Raji (cell line): Measurements from ENCODE around the gene FTO.

Experiments used
- POLR2A ChIP-seq: IDR thresholded peaks from 2 replicates; pipeline ENCODE4 v1.6.1; 2011; ENCODE audit warnings: low read depth, low read length, control low read depth; ENCODE audit not compliant: insufficient read depth

Gene FTO

DNA sequence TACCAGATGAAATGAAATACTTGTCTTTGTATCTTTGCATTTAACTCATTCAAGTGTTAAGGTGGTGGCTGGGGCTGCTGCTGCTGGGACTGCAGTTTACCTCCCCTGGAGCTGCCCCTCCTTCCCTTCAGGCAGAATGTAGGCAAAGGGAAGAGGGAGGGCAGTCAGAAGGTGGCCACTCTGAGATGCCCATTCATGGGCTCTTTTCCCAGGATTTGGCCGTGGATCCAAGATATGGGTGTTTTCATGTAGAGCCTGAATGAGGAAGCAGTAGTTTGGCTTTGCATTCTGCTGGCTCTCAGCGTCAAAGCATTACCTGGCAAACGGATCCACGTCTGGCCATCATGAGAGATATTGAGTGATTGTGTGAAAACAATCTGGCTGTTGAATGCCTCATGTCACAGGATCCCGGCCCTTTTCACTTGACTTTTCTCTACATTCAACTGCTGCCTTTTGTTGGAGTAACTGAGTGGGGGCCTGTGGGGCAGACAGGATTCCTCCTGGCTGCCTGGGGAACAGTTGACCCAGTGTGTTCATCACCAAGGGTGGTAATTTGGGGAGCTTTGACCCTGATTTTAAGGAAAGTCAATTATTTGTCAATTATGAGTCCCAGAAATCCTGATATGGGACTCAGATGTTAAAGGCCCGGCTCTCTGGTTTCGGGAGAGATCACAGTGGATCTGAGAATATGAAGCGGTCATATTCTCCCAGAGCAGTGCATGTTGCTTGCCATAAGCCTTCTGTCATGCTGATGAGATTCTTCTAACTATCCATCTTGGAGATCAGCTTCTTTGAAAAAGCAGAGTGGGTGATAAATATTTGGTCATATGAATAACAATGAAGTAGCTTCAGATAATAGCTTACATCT, 345.9 kb downstream of the FTO start:
- TF ChIP-seq POLR2A: no peak

DNA sequence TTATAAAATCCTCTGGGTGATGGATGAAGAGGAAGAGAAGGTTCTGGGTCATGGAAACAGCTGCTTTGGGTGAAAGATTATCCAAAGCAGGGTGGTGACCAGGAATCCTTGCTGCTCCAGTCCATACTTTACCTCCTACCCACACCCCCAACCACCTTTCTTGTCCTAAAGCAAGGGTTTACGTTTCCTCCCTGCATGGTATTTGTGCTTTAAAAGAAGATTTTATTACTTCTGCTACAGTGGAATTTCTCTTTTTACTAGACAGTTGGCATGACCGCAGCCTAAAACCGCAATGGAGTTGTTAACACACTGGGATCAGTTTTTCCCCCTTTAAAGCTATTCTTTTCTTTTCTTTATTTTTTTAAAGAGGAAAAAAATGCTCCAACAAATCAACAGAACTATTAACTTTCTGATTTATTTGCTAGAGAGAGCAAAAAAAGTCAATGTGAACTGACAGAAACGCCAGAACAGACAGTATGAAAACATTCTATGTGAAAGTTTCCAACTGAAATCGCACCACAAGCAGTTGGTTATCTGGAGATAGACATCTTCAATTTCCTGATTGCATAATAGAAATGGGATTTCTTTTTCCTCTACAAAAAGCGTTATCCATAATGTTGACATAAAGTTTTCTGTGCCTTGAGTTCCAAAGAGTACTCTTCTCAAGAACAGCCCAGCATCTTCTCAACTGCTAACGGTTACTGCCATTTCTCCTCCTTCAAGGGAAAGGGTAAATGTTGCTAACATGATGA, 346.7 kb downstream of the FTO start:
- no peak for TF ChIP-seq POLR2A

DNA sequence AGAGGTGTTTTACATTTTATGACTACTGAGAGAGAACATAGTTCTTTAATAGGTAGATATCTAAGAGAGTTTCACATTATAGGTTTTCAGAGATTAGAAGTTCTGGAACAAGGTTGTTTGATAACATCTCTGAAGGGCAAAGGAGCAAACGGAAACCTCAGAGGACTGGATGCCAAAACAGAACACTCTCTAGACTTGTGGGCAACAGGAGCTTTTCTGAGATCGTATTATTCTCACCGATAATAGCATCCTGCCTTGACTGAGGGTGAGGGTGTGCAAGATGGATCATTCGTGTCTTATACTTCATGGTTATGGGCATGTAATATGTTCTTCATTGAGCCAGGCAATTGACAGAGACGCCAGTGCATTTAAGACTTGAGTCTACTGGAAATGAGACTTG, 347.9 kb downstream of the FTO start:
- no peak for TF ChIP-seq POLR2A

DNA sequence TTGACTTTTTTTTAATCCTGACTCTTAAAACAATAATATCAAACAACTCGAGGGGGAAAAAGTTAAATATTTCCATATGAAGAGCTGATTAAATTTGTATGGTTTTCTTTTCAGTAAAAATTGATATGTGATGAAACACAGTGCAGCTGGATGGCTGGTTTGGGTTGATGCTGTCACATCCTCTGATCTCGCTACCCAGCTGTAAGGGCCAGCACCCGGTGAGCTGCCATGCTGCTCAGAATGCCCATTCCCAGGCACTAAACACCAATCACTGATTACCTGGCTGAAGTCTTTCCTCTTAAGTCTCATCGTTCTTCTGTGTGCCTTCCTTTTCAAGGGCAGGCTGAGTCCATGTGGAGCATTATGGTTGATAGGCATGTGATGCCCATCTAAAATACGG, 348.3 kb downstream of the FTO start:
- TF ChIP-seq POLR2A: no peak

DNA sequence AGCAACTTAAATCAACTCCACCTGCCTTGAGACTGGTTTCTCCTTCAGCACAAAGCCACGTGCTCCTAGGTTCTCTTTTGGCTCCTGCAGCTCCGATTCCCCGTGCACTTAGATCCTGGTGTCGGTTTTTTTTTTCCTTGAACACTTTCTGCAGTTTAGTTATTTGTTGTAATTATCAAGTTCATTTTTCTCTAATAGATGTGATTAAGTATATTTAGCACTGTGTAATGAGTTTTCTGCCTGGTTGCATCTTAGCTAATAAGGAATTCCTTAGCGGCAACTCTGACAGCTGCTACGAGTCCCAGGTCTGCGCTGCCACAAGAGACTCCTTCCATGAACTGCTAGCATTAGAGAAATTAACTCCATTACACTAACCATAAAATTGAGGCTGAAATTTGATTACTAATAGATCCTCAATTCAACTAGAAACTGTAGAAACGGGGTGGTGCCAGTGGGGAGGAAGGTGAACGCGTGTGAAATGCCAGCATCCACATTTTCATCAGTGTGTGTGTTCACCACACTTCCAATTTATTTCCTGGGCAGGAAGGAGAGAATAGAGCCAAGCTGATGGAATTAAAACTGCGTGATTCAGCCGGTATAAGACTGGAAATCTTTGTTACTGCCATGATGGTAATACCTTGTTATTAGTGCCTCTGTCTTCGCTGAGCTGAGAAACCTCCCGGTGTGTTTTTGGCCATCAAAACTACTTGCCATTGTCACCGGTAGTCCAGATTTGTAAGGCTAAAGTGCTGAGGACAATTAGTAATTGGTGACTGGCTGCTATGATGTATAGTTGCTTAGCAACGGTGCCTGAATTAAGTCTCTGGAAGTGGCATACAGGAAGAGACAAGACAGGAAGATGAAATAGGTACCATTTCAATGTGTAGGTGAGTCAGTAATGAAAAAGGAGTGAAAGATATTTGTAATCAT, 350.2 kb downstream of the FTO start:
- TF ChIP-seq POLR2A: no peak

DNA sequence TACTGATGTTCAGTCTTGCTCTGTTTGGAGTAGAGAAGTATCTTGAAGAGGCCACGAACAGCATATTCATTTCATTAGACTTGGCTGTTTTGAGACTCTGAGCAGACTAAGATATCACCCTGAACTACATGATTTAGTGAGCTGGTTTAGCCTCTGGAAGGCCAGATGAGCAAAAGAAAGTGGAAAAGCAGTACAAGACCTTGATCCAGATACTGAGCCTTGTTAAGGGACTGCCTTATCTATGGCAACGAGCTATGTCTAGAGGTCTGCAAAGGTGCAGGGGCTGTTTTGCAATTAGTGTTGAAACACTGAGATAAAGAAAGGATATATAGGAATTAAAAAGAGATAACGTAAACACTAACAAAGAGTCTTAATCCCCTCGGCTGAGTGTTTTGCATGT, 351.2 kb downstream of the FTO start:
- no peak for TF ChIP-seq POLR2A

DNA sequence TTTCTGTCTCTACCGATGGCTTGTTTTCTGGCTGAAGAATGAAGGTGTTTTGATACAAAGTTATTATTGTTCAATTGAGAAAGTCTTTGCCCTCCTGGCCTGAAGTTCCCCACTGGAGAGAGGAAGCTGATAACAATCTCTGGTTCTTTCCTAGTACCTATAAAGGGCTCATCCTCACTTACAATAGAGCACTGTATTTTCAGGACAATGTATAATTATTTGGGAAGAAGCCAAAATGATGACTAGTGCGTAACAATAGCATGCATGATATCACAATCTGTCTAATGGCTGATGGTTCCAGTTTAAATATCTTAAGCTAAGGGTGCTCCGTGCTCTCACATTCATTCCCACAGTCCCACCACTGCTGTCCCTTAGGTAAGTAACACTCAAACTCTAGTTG, 351.9 kb downstream of the FTO start:
- TF ChIP-seq POLR2A: no peak

DNA sequence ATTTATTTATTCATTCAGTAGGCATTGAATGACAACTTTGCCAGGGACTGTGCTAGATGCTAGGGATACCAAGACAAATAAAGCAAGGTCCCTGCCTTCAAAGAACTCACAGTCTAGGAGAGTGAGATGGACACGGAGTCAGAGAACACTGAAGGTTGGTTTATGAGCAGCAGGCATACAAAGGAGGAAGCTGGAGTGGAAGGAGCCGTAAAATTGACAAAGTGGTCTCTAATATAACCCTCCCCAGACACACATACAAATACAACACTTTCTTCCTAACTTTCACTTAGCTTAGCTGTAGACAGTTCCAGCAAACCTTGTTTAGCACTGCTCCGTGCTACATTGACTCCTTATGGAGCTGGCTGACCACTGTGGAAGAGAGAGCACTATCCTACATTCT, 353.0 kb downstream of the FTO start:
- no peak for TF ChIP-seq POLR2A

DNA sequence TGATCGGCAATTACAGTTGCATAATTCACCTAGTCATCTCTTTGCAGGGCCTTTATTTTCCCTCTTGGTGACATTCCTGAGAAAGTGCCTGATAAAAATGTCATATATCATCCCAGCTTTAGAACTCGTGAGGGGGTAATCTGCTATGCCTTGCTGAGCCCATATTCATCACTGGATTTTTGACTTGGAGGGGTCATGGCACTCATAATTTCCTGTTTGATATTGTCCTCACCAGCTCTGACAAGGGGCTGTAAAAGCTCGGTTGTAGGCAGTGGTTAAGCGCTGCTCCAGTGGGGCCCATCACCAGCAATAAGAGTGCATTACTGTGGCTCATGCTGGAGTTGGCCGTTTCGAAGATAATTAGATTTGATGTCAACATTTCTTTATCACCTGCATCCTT, 355.4 kb downstream of the FTO start:
- no peak for TF ChIP-seq POLR2A

DNA sequence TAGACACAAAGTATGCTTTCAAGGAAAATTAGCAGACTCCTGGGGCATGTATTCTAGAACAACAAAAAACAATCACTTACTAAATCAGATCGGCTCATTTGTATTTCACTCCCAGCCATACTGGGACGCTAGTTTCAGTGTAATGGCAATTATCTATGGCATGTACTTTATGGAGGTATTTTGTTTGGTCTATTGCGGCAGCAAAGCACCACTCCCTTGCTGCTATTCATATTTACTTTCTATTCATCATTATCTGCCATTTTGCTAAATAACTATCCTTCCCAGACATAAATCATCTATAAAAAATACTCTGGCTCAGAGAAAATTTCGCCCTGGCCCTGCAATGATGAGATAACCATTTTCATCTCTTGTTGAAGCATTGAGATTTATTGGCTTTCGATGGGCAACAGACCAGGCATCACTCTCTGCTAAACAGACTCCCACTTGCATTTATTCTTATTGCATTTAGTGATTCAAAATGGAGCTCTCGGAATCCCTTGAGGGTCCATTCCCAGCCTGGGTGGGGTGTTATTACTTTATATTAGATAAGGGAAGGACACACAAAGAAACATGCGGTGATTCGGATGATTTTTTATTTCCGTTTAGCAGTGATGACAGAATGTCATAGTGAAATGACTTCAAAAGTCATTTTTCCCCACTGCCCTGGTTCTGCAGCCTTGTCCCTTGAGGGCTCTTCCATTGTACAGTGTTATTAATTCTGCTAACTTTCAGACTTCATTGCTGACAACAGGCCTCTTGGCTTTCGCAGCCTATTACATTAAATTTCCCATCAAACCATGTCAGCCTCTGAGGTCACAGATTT, 356.9 kb downstream of the FTO start:
- no peak for TF ChIP-seq POLR2A

DNA sequence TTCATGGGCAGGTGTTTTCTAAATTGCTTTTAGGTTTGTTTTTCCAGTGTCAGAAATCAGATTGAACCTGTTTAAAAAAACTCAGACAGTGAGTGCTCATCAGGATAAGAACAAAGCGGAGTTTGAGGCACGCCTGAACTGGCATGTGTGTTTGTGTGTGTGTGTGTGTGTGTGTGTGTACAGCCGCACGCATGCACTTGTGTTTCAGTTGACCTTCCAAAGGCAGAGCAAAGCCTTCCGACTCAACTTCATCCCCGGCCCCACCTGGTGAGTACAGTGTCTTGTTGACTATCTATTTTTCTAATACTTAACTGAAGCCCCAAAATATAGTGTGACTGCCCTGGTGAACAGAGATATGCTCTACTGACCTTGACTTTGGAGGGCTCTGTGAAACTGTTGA, 357.5 kb downstream of the FTO start:
- TF ChIP-seq POLR2A: no peak

DNA sequence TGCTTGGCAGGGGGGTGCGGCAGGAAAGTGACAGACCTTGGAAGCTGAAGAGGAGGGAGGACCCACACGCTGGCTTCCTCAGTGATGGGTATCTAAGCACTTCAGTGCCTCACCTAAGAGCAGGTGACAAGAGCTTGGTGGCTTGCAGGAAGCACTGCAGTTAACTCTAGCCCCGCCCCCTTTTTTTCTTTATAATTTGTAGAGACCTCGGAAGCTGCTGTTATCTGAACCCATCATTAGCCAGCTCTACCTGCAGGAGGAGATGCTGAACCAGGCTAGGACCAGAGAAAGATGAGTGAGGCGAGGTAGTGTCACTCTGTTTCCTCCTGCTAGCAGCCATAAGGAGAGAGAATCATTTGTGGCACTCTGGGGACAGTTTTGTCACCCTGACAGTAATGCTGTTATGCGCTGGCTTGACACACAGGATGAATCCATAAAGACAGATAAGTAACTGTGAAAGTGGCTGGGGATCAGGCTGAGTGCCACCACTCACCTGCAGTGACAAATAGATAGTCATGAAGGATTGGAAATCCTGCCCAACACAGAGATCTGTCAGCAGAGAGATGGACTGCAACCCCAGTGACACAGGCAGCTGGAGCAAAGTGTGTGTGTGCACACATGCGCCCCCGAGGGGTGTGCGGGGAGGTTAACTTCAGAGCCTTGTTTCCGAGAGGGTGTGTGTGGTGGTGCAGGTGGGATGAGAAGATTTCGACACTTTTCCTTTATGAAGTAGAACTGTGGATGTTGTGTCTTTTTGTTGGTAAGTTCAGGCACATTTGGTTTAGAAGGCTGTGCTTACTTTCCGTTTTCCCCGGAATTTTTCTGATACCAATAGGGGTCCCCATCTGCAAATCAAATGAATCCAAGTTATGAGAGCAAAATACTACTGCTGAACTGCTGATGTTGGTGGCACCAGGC, 358.7 kb downstream of the FTO start:
- TF ChIP-seq POLR2A: no peak

DNA sequence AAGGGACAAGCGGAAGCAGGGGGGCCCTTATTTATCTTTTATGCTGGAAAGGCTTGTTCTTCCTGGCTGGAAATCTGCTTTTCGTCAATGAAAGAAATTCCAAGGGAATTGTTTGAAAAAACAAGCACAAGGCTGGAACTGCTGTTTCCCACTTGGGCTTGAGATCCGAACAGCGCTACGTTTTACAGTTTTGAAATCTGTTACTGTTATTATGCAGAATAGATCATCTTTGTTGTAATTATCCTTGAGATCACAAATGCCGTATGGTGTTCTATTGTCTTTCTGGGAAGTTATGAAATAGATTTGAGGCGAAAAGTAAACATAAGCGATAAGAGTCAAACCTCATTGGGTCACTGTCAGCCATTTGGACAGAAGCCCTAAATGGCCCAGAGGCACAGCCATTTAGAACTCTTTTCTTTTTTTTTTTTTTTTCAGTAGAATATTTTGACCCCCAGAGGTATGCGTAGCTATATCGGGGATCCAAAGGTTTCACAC, 359.4 kb downstream of the FTO start:
- TF ChIP-seq POLR2A: no peak
